ENCODE results near the gene METAP2.
"Not testable (repeated sequence)": the region's sequence is repeated elsewhere in the genome, so short reads cannot be mapped to it uniquely, and the experiment has no call there.

METAP2 gene

DNA sequence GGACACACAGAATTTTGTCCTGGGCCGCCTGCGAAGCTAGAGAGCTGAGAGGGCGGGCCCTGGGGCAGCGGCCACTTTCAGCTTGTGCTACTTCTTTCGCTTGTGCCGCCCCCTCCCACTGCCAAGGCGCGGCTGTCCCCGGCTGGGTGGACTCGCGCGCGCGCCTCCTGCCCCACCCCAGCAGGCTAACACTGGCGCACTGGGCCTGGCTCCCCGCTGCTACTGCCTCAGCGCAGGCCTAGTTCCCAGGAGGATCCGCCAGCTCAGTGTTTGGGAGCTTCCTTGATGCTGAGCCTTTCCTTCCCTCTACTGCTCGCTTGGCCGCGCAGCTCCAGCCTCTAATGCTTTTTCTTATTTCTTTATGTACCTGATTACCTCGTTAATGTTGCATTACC is 27.4 kb upstream of the METAP2 start:
- H3K9me3 ChIP-seq (ENCODE audit: low read length), result no peaks in the 10 kb centered on the region
- H2AFZ ChIP-seq (ENCODE audit: low read length), result no peak overlapping the region
- H3F3A ChIP-seq (ENCODE audit: insufficient read depth, low read length), result no peaks in the 10 kb centered on the region
- H3K4me2 ChIP-seq (ENCODE audit: low read length), result no peak overlapping the region
- TF ChIP-seq, protein P1, sequence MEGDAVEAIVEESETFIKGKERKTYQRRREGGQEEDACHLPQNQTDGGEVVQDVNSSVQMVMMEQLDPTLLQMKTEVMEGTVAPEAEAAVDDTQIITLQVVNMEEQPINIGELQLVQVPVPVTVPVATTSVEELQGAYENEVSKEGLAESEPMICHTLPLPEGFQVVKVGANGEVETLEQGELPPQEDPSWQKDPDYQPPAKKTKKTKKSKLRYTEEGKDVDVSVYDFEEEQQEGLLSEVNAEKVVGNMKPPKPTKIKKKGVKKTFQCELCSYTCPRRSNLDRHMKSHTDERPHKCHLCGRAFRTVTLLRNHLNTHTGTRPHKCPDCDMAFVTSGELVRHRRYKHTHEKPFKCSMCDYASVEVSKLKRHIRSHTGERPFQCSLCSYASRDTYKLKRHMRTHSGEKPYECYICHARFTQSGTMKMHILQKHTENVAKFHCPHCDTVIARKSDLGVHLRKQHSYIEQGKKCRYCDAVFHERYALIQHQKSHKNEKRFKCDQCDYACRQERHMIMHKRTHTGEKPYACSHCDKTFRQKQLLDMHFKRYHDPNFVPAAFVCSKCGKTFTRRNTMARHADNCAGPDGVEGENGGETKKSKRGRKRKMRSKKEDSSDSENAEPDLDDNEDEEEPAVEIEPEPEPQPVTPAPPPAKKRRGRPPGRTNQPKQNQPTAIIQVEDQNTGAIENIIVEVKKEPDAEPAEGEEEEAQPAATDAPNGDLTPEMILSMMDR (IDR thresholded peaks at IDR 0.05; ENCODE audit: low read length), result no peak
- no peak for TF ChIP-seq EZH2 (IDR thresholded peaks at IDR 0.05; ENCODE audit: borderline replicate concordance, low read length)
- H3K79me2 ChIP-seq (ENCODE audit: insufficient read depth, low read length), result no peaks in the 10 kb centered on the region
- H3K9me2 ChIP-seq (ENCODE audit: low read depth, low read length), result no peaks in the 10 kb centered on the region
- peaks cover 9% of the 10 kb centered on the region; the same call in 1 of the 2 replicates for H3K27me3 ChIP-seq (ENCODE audit: insufficient read depth, low read length)
- H3K27ac ChIP-seq (ENCODE audit: low read depth, low read length, poor library complexity, severe bottlenecking), result no peak overlapping the region
- no peaks in the 10 kb centered on the region for H3K4me1 ChIP-seq (ENCODE audit: insufficient read depth, low read length, severe bottlenecking)
- no peaks in the 10 kb centered on the region; the same call in 1 of the 2 replicates for H3K36me3 ChIP-seq (ENCODE audit: insufficient read depth, low read length)
- H3K9ac ChIP-seq (ENCODE audit: low read length), result no peak overlapping the region
- H3K4me3 ChIP-seq (ENCODE audit: low read depth, low read length, poor library complexity, severe bottlenecking), result no peak overlapping the region
- no peaks in the 10 kb centered on the region for H4K20me1 ChIP-seq (ENCODE audit: insufficient read depth, low read length)

GRCh38 chr12:95449656-95450055 is 24.3 kb upstream of the METAP2 start:
- not testable (repeated sequence) for H3K4me3 ChIP-seq (ENCODE audit: low read depth, low read length, poor library complexity, severe bottlenecking); H3K9ac ChIP-seq (ENCODE audit: low read length); H3K4me2 ChIP-seq (ENCODE audit: low read length); H3F3A ChIP-seq (ENCODE audit: insufficient read depth, low read length); H3K4me1 ChIP-seq (ENCODE audit: insufficient read depth, low read length, severe bottlenecking); H4K20me1 ChIP-seq (ENCODE audit: insufficient read depth, low read length); H3K27me3 ChIP-seq (ENCODE audit: insufficient read depth, low read length); H2AFZ ChIP-seq (ENCODE audit: low read length); H3K9me3 ChIP-seq (ENCODE audit: low read length); H3K9me2 ChIP-seq (ENCODE audit: low read depth, low read length); H3K27ac ChIP-seq (ENCODE audit: low read depth, low read length, poor library complexity, severe bottlenecking); H3K36me3 ChIP-seq (ENCODE audit: insufficient read depth, low read length); H3K79me2 ChIP-seq (ENCODE audit: insufficient read depth, low read length)

DNA sequence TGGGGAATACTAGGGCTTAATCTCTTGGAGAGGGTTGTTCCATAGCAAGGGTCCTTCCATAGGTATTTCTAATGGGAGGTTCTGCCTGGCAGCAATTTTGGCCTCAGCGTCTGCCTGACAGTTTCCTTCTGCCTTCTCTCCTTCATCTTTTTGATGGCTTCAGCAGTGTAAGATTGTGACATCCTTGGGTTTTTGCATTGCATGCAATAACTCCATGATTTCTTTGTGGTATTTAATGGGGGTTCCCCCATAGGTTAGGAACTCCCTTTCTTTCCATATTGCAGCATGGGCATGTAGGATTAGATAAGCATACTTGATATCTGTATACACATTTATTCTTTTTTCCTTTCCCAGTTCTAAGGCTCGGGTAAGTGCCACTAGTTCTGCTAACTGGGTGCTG is 21.5 kb upstream of the METAP2 start:
- H3K9me2 ChIP-seq (ENCODE audit: low read depth, low read length); H3F3A ChIP-seq (ENCODE audit: insufficient read depth, low read length); H2AFZ ChIP-seq (ENCODE audit: low read length); H4K20me1 ChIP-seq (ENCODE audit: insufficient read depth, low read length); H3K27me3 ChIP-seq (ENCODE audit: insufficient read depth, low read length); H3K4me2 ChIP-seq (ENCODE audit: low read length); H3K9me3 ChIP-seq (ENCODE audit: low read length); H3K9ac ChIP-seq (ENCODE audit: low read length); H3K4me1 ChIP-seq (ENCODE audit: insufficient read depth, low read length, severe bottlenecking); H3K79me2 ChIP-seq (ENCODE audit: insufficient read depth, low read length); H3K36me3 ChIP-seq (ENCODE audit: insufficient read depth, low read length); H3K4me3 ChIP-seq (ENCODE audit: low read depth, low read length, poor library complexity, severe bottlenecking); H3K27ac ChIP-seq (ENCODE audit: low read depth, low read length, poor library complexity, severe bottlenecking): not testable (repeated sequence)

DNA sequence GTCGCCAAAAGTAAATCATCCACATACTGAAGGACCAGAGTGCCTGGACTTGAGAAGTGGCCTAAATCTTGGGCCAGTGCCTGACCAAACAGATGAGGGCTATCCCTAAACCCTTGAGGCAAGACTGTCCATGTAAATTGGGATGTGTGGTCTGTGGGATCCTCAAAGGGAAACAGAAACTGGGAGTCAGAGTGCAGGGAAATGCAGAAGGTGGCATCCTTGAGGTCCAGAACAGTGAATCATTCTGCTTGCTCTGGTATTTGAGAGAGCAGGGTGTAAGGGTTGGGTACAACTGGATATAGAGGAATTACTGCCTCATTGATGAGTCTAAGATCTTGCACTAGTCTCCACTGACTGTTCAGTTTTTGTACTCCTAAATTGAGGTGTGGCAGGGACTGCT is 20.1 kb upstream of the METAP2 start:
- not testable (repeated sequence) for H2AFZ ChIP-seq (ENCODE audit: low read length); H3K79me2 ChIP-seq (ENCODE audit: insufficient read depth, low read length); H3K9me2 ChIP-seq (ENCODE audit: low read depth, low read length); H3K27ac ChIP-seq (ENCODE audit: low read depth, low read length, poor library complexity, severe bottlenecking); H3K4me1 ChIP-seq (ENCODE audit: insufficient read depth, low read length, severe bottlenecking); H3K4me3 ChIP-seq (ENCODE audit: low read depth, low read length, poor library complexity, severe bottlenecking); H4K20me1 ChIP-seq (ENCODE audit: insufficient read depth, low read length); H3K36me3 ChIP-seq (ENCODE audit: insufficient read depth, low read length); H3K4me2 ChIP-seq (ENCODE audit: low read length); H3K9me3 ChIP-seq (ENCODE audit: low read length); H3F3A ChIP-seq (ENCODE audit: insufficient read depth, low read length); H3K27me3 ChIP-seq (ENCODE audit: insufficient read depth, low read length); H3K9ac ChIP-seq (ENCODE audit: low read length)

GRCh38 chr12:95454780-95455215 is 19.2 kb upstream of the METAP2 start:
- H3K9me3 ChIP-seq (ENCODE audit: low read length); H3K4me3 ChIP-seq (ENCODE audit: low read depth, low read length, poor library complexity, severe bottlenecking); H3K36me3 ChIP-seq (ENCODE audit: insufficient read depth, low read length); H2AFZ ChIP-seq (ENCODE audit: low read length); H3K4me1 ChIP-seq (ENCODE audit: insufficient read depth, low read length, severe bottlenecking); H3K27ac ChIP-seq (ENCODE audit: low read depth, low read length, poor library complexity, severe bottlenecking); H3K9me2 ChIP-seq (ENCODE audit: low read depth, low read length); H3K27me3 ChIP-seq (ENCODE audit: insufficient read depth, low read length); H3K9ac ChIP-seq (ENCODE audit: low read length); H3K79me2 ChIP-seq (ENCODE audit: insufficient read depth, low read length); H3F3A ChIP-seq (ENCODE audit: insufficient read depth, low read length); H3K4me2 ChIP-seq (ENCODE audit: low read length); H4K20me1 ChIP-seq (ENCODE audit: insufficient read depth, low read length): not testable (repeated sequence)

DNA sequence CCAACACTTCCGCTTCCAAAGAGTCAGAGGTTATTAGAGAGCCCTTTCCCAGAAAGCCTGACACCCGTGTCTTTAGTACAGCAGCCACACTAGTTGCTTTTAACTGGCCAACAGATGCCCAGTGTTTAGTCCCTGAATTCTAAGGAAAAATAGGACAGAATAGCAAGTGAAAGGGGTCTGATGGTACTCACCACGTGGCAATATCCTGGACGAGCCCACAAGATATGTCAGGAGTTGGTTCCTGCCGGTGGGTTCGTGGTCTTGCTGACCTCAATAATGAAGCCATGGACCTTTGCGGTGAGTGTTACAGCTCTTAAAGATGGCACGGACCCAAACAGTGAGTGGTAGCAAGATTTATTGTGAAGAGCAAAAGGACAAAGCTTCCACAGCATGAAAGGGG is 16.3 kb upstream of the METAP2 start:
- not testable (repeated sequence) for H2AFZ ChIP-seq (ENCODE audit: low read length); H3K27ac ChIP-seq (ENCODE audit: low read depth, low read length, poor library complexity, severe bottlenecking); H3K9me2 ChIP-seq (ENCODE audit: low read depth, low read length); H3K4me3 ChIP-seq (ENCODE audit: low read depth, low read length, poor library complexity, severe bottlenecking); H3K36me3 ChIP-seq (ENCODE audit: insufficient read depth, low read length); H3K9me3 ChIP-seq (ENCODE audit: low read length); H3K9ac ChIP-seq (ENCODE audit: low read length); H3K4me2 ChIP-seq (ENCODE audit: low read length); H3K79me2 ChIP-seq (ENCODE audit: insufficient read depth, low read length); H3F3A ChIP-seq (ENCODE audit: insufficient read depth, low read length); H4K20me1 ChIP-seq (ENCODE audit: insufficient read depth, low read length); H3K27me3 ChIP-seq (ENCODE audit: insufficient read depth, low read length); H3K4me1 ChIP-seq (ENCODE audit: insufficient read depth, low read length, severe bottlenecking)
